ENCODE results near the gene ESYT2.
"Not testable (repeated sequence)": the region's sequence is repeated elsewhere in the genome, so short reads cannot be mapped to it uniquely, and the experiment has no call there.

The ESYT2 gene

GRCh38 chr7:158854681-158855081 is 25.4 kb upstream of the ESYT2 start:
- DNase-seq, result no peak

- DNase-seq, result no peak
Measured at GRCh38 chr7:158850545-158851102, 21.3 kb upstream of the ESYT2 start.

- DNase-seq, result no peak
Measured at GRCh38 chr7:158849768-158850544, 20.6 kb upstream of the ESYT2 start.

- no peak for DNase-seq
Measured at GRCh38 chr7:158849442-158849767, 20.1 kb upstream of the ESYT2 start.

- DNase-seq, result no peak
Measured at GRCh38 chr7:158847451-158847866, 18.1 kb upstream of the ESYT2 start.

GRCh38 chr7:158846304-158846703 is 17.0 kb upstream of the ESYT2 start:
- no peak for DNase-seq

GRCh38 chr7:158843771-158844170 is 14.5 kb upstream of the ESYT2 start:
- DNase-seq, result no peak

GRCh38 chr7:158842486-158842885 is 13.2 kb upstream of the ESYT2 start:
- no peak for DNase-seq

- no peak for DNase-seq
Measured at GRCh38 chr7:158840604-158841003, 11.3 kb upstream of the ESYT2 start.

- not testable (repeated sequence) for DNase-seq
Measured at GRCh38 chr7:158839177-158839576, 9.9 kb upstream of the ESYT2 start.

- no peak for DNase-seq
Measured at GRCh38 chr7:158837790-158838637, 8.7 kb upstream of the ESYT2 start.

- no peak for DNase-seq
Measured at GRCh38 chr7:158836692-158837091, 7.4 kb upstream of the ESYT2 start.

GRCh38 chr7:158834878-158835784 is 5.8 kb upstream of the ESYT2 start:
- DNase-seq, result no peak

GRCh38 chr7:158832994-158833393 is 3.7 kb upstream of the ESYT2 start:
- DNase-seq, result no peak

- DNase-seq, result no peak
Measured at GRCh38 chr7:158831738-158832091, 2.4 kb upstream of the ESYT2 start.

GRCh38 chr7:158830211-158830723 is 958 bp upstream of the ESYT2 start:
- DNase-seq, result no peak

- peak; percentile 78 for DNase-seq
Measured at GRCh38 chr7:158829021-158829341, 328 bp downstream of the ESYT2 start.

- DNase-seq, result peak; percentile 64
Measured at GRCh38 chr7:158828133-158829020, 932 bp downstream of the ESYT2 start.

GRCh38 chr7:158827411-158828132 is 1.7 kb downstream of the ESYT2 start:
- no peak for DNase-seq

- DNase-seq, result no peak
Measured at GRCh38 chr7:158825628-158826289, 3.5 kb downstream of the ESYT2 start.

- peak; percentile 76 for DNase-seq
Measured at GRCh38 chr7:158824028-158824427, 5.3 kb downstream of the ESYT2 start.

All from NK-92 treated with Interleukin-12 subunit alpha and Interleukin-12 subunit beta, amount 100 ng/mL, for 24 hours (cell line).